Measurements from ENCODE around the gene DEF6.

DNA sequence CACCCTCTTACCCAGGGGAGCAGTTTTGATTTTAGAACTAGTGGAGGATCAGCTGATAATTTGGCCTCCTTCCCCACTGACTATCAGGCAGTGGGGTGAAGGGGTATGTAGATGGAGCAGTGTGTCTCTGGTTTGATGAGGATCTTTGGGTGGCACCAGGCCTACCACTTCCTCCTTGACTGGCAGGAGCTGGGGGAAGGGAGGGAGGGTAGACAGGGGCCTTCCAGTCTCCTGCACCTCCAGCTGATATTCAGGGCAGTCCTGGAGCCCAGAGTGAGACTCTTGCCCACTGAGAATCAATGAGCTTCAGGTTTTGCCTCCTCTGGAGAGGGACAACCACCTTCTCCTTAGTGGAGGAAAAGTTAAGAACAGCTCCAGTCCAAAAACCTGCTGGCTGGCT is 3.2 kb downstream of the DEF6 start:
- TF ChIP-seq, protein P1, sequence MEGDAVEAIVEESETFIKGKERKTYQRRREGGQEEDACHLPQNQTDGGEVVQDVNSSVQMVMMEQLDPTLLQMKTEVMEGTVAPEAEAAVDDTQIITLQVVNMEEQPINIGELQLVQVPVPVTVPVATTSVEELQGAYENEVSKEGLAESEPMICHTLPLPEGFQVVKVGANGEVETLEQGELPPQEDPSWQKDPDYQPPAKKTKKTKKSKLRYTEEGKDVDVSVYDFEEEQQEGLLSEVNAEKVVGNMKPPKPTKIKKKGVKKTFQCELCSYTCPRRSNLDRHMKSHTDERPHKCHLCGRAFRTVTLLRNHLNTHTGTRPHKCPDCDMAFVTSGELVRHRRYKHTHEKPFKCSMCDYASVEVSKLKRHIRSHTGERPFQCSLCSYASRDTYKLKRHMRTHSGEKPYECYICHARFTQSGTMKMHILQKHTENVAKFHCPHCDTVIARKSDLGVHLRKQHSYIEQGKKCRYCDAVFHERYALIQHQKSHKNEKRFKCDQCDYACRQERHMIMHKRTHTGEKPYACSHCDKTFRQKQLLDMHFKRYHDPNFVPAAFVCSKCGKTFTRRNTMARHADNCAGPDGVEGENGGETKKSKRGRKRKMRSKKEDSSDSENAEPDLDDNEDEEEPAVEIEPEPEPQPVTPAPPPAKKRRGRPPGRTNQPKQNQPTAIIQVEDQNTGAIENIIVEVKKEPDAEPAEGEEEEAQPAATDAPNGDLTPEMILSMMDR (IDR thresholded peaks at IDR 0.05): no peak
- TF ChIP-seq POLR2AphosphoS5 (IDR thresholded peaks at IDR 0.05): no peak
- TF ChIP-seq EP300 (IDR thresholded peaks at IDR 0.05): no peak
